Stromal cell of bone marrow (primary cell): ENCODE results near the gene ZFHX3.
"Not testable (repeated sequence)": the region's sequence is repeated elsewhere in the genome, so short reads cannot be mapped to it uniquely, and the experiment has no call there.

Source experiments
- DNase-seq: peaks from one replicate; pipeline ENCODE4 v3.0.0-alpha.2; 2012; ENCODE audit warnings: low read depth

The ZFHX3 gene

DNA sequence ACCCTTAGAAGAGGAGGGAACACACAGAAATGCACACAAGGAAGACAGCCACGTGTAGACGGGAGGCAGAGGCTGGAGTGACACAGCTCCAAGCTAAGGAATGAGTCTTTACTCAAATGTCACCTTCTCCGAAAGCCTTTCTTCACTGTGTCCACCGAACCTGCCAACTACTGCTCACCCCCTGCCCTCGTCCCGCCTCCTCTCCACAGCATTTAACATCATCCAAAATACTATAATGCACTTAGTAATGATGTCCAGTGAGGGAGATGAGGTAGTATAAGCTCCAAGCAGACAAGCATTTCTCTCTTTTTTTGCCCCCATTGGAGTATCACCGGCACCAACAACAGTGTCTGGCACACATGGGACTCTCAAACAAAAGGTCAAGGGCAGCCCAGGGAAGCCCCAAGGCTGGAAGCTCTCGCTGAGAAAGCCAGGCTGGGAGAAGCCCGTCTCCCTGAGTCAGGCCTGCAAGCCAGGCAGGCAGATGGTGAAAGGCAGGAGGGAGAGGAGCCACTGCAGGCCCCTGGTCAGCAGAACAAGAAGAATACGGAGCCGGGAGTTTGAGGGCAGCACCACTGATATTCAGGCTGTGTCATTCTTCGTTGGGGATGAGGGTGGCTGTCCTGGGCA is 25.9 kb downstream of the ZFHX3 start:
- no peak for DNase-seq

DNA sequence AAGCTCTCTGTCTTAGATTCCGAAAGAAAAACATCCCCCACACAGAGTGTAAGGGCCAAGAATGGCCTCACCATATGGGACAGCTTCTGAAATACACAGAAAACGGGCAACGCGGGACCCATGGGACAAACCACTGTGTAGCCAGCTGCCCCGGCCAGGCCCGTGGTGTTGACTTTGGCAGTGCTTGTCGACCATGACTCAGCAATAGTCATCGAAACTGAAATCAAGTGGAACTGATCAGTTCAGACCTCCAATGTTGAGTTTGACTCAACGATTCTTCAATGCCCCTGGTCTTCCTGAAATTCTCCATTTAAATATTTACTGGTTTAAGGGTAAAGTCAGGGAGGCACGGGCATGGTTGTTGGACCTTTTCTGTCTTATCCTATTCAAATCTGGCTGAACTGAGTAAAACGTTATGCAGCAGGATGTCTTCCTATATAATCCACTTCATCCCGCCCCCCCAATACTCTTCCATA is 27.5 kb downstream of the ZFHX3 start:
- peak; percentile 98 for DNase-seq

DNA sequence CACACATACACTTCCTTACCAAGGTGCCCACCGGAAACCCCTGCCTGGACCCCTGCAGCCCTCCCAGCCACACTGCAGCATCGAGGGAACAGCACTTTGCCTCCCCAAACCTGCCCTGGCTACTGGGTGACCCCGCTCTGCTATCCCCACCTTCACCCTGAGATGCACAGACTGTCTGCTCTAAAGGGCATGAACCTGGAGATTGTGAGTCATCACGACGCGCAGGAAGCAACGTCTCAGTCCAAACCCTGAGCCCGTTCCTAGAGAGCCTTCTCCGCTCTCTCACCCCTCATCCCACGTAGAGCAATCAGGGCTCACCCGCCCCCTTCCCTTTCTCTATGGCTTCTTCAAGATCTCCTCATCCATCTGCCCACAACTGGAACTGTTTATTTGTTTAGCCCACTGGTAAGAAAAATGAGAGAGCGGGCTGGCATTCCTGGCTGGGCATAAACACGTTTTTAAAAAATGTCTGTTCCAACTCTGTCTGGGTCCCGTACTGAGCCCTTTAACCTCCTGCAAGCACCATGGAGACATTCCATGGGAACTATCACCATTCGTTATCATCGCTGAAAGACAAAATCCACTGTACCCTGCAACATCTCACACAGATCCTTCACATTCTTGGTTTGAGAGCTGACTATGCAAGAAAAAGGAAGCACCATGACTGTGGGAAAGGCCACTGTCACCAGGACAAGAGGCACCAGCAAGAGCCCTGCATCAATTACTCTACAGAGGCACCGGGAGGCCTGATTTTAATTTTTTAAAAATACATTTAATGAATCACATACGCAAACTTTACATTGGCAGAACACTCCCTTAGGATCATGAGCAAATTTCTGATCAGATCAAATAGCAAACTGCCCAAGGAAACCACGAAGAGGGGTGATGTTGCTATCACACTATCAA is 28.2 kb downstream of the ZFHX3 start:
- peak; percentile 42 for DNase-seq

DNA sequence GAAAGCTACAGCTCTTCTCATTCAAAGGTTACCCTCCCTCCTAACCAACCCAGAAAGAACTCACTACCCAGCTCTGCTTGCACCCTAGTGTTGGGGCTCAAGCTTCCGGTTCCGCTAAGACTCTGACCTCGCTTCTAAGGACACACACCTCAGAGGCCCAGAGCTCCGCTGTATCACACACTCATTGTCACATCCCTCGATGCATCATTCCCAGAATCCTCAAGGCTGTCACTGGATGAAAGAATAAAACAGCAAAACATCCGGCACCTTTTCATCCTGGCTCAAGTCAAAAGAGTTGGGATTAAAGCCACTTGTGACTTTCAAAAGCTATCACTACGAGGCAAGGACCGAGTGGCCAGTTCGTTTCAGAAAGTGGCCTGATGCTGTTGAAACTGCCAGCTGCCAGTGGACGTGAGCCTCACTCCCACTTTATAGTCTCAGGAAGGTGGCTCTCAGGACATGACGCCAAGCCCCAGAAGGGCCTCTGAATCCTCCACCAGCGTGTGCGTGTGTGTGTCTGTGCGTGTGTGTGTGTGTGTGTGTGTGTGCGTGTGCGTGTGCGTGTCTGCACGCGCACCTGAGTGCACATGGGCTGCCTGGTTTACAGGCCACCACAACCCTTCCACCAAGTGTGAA is 29.0 kb downstream of the ZFHX3 start:
- no peak for DNase-seq

DNA sequence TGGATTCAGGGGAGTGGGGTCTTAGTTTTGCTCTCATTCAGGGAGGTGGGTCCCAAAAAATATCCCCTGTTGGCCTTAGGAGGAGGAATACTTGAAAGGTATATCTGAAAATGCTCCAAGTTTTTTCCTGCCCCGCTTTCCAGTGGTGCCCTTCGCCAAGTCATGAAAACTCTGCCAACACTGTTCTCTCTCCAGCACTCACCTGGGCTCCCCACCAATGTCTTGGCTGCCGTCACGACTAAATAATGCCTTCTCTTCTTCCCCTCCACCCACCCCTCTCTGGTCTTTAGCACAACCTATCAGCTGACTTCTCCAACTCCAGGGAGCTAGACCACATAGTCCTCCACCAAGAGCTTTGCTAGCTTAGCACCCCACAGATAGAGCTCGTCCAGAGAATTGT is 30.6 kb downstream of the ZFHX3 start:
- DNase-seq = no peak

DNA sequence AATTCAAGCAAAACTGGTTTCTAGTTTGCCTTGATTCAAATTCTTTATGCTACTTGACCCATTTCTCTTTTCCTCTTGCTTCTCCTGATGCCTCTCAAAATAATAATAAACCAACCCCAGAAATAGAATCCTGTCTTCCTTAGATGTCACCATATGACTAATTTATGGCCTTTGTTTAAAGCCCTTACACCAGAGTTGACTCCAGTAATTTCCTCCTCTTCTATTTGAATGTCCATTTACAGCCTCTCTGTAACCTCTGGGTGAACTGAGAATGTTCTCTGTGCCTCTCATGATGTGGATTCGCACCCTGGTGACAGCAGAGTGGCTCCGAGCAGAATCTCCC is 31.5 kb downstream of the ZFHX3 start:
- DNase-seq = no peak

DNA sequence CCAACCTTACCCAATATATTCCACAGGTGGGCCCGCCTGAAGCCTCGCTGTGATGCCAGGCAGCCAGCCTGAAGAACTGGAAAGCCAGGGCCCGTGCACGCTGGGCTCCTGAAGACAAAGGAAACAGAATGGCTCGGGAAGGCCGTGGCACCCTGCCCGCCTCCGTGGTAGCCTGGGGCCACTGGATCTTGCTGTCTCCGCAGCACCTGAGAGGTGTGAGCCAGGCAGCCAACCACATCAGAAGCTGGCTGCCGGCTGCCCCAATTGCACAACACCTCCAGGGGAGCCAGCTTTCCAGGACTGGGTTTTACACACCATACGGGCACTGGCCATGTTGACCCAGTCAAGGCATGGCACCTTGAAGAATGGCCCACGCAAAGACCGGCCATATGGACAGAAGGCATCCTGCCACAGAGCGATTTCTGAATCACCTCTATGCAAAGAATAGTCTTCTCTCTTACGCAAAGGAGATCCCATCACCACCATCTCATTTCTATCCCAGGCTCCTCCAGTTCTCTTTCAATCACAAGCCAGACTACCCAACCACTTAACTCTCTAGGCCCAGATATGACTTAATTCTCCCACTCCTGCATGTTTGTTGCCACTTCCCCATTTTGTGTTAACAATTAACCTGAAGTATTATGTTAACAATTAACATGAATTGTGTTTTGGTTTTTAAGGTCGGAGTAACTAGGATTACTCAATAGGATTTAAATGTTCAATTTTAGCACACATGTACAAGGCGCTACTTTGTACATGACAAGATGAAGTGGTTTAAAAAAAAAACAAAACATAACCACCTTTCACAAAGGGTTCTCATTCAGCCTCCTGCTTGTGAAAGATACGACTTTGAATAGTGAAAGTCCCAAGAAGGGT is 32.1 kb downstream of the ZFHX3 start:
- no peak for DNase-seq

DNA sequence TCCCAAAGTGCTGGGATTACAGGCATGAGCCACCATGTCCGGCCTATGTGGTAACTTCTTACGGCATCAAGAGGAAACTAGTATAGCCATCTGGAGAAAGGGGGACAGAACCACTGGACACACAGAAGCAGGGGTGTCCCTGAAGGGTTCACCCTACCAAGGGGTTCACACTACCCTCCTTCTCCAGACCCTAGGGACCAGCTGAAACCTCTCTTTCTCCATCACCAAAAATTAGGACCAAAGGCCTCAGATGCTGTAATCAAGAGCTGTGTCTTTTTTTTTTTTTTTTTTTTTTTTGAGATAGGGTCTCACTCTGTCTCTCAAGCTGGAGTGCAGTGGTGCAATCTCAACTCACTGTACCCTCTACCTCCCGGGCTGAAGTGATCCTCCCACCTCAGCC is 33.2 kb downstream of the ZFHX3 start:
- no peak for DNase-seq

DNA sequence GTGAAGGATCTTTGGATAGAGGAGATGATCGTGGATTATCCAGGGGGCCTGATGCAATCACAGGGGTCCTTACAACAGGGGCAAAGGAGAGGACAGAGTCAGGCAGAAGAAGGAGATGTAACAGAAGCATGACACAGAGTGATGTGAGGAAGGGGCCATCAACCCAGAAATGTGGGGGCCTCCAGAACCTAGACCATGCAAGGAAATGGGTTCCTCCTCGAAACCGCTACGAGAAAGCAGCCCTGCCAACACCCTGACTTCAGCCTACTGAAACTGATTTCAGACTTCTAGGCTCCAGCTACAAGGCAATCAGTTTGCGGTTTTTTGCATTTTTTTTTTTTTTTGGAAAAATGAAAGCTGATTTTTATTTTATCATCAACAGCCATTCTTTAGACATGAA is 34.0 kb downstream of the ZFHX3 start:
- no peak for DNase-seq

DNA sequence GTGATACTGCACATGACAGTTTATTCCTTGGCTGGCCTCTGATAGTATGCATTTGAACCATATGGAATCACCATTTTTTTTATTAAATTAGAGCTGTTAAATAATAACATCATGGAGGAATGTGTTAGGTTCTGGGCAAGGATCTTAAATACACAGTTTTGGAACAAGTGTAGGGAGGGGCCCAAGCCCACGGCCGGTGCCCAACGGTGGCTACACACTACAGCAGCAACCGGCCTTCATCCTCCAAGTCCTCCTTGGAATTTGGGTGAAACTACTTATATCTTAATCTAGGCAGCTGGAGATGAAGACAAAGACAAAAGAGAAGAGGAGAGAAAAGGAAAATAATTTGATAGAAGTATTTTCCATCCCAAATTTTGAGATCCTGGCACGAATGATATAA is 35.6 kb downstream of the ZFHX3 start:
- no peak for DNase-seq

DNA sequence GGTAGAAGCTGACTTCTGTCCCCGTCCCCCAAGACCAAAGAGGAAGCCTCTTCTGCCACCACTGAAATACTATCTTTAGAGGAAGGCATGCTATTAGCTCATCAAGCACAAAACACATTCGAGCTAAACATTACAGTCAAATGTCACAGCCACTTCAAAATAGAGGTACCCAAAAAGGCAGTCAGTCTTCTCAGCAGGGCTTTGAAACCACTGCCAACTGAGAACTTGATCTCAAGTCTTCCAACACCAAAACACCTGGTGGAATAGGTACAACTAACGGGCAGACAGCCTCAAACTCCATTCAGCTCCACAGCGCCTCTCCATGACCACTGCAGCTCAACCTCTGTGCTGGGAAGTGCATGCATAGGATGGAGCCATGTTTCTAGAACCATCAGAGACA is 36.0 kb downstream of the ZFHX3 start:
- no peak for DNase-seq

DNA sequence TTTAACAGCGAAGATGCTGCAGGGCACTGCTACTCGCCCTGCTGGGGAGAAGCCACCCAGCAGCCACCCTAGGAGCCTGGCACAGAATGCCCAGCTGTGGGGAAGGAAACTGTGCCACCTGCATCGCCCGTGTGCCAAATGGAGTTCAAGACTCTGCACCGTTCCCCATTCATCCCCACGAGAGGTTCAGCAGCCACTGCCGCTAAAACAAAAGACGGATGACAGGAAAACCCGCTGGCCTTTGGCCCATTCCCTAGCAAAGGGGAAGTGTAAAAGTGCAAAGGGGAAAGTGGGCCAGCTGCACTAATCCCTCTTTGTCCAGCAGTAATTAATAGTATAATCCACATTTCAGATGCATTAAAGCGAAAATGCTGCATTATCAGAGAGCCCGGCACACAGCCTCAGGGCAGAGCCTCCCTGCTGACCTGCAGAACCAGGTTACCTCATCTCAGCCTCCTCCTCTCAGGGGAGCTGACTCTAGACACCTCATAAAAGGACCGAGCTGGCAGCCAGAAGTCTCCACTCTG is 37.7 kb downstream of the ZFHX3 start:
- no peak for DNase-seq

DNA sequence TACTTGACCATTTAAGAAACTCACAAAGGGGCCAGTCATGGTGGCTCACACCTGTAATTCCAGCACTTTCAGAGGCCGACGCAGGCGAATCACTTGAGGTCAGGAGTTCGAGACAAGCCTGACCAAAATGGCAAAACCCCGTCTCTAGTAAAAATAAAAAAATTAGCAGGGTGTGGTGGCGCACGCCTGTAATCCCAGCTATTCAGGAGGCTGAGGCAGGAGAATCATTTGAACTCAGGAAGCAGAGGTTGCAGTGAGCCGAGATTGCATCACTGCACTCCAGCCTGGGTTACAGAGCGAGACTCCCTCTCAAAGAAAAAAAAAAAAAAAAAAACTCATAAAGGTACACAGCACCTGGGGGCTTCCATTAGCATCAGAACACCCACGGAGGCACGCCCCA is 38.2 kb downstream of the ZFHX3 start:
- not testable (repeated sequence) for DNase-seq

DNA sequence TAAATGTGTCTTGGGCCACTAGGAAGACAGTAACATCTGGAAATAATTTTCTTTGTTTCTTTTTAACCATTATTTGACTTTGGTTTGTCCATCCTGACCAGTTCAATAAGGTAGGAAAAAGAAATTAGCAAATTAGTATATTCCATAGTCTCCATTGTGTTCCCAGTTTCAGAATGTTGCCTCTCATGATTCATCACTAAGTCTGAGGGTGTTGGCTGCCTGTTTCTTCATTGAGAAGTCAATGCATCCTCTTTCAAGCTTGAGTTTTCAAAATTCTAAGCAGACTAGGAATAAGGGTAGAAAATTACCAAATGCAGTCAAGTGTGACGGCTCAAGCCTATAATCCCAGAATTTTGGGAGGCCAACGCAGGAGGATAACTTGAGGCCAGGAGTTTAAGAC is 41.9 kb downstream of the ZFHX3 start:
- DNase-seq = no peak

DNA sequence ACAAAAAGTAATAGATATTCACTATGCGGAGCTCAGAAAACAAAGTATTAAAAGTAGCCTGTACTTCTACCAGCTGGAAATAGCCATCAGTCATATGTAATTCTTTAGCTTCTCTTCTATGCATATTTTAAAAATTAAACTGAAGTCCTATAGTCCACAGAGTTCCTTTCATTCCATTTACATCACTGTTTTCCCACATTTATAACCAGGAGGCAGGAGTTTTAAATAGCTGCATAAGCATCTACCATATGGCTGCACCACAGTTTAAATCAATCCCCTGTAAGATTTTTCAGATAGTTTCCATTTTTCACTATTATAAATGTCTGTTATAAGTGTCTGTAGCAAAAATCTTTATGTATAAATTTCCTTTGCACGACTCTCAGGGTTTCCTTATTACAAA is 45.1 kb downstream of the ZFHX3 start:
- DNase-seq = no peak

DNA sequence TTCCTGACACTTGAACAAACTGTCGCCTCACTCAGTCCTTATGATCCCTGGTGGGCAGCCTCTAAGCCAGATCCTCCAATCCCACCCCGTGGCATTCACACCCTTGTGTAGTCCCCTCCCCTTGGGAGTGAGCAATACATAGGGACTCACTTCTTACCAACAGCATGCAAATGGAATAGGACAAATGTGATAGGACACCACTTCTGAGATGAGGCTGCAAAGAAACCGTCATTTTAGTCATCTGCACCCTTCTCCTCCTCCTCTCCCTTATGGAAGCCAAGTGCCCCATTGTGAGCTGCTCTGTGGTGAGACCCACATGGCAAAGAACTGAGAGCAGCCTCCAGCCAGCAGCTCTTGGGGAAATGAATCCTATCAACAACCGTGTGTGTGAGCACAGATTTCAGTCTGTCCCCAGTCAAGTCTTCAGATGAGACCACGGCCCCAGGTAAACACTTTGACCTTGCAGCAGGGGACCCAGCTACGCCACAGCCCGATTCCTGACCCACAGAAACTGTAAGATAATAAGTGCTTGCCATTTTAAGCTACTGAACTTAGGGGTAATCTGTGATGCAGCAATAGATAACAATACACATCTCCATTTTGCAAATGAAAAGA is 46.9 kb downstream of the ZFHX3 start:
- no peak for DNase-seq

DNA sequence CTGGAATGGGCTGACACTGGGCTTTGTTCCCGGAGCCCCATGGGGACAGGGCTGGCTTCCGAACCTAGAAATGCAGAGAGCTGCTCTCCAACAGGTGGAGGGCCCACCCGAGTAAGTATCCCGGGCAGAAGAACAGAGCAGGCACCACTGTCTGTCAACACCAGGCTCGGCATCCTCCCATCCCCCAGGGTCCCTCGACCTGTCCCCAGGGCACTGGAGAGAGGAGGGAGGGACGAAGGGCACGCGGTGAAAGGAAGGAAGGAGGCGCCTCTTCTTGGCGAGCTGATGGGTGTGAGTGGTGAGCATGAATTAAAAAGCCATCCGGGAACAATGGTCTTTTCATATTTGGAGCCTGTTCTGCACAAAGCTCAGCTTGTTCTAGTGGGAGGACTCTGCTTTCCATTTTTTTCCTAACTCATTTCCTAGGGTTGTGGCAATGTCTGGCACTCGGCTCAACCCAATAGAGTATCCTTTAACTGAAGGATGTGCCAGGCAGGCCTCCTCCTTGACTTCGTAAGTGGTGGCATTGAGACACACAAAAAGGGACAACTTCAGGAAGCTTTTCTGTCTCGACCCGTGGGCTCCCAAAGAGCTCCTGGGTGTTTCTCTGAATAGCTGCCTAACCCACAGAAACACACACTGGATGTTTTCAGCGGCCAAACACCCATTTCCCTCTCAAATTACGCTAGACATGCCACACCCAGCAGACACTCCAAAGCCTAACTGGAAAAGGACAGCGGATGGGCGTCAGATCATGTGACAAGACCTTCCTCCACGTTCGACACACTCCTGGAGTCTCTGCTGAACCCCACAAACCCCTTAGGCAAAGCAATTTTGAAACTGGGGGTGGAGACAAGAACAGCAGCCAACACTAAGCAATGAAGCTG is 47.7 kb downstream of the ZFHX3 start:
- peak; percentile 51 for DNase-seq

DNA sequence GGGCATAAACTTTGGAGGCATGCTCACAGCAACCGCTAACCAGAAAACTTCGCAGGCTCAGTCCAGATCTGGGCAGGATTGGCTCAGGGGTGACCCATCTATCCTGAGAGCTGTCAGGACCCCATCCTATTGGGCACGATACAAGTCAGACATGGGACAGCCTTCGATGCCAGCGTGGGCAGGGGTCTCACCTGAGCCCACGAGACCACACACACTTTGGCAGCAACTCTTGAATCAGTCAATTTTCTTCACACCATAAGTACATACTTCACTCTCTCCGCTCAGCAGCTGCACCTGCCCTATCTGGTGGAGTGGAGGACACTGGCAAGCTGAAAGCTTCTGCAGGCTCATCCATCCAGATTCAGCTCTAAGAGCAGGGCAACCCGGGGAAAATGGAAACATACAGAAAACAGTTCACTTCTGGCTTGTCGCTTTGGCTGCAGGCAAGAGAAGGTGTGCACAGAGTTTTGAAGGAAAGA is 48.3 kb downstream of the ZFHX3 start:
- DNase-seq = no peak

DNA sequence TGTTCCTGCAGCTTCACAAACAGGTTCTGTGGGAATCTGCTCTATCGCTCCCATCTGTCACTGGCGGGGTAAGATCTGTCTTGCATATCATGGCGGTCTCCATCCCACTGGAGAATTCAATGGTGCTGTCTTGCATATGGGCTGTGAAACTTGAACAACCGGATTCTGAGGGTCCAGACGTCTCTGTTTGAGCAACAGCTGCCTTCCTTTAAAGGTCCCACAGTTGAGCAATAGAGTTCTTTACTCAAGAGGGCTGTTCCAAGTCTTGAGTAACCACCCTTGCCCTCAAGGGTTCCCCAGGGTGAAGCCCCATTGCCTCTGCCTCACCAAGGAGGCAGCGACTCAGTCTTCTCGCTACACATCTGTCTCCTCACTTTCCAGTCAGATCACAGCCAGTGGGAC is 50.8 kb downstream of the ZFHX3 start:
- DNase-seq = no peak
